ENCODE measurements around the gene RNF130.

The RNF130 gene

GRCh38 chr5:180012316-180012715 lies 59.2 kb downstream of the RNF130 start:
- Histone ChIP-seq H4K20me1 (ENCODE audit: insufficient read depth, low read length) (no peaks in the 10 kb centered on the region), H3K27me3 (ENCODE audit: low read depth, low read length) (peaks cover 36% of the 10 kb centered on the region; the same call in 1 of the 2 replicates), H3K79me2 (ENCODE audit: low read length) (no peaks in the 10 kb centered on the region), H3K27ac (ENCODE audit: low read length) (no peak overlapping the region), H3K4me3 (ENCODE audit: low read length) (no peak overlapping the region), H3K9me3 (ENCODE audit: insufficient read depth, low read length) (no peaks in the 10 kb centered on the region), H3K4me2 (ENCODE audit: low read length) (no peak overlapping the region), H2AFZ (ENCODE audit: low read depth, low read length) (no peak overlapping the region), H3K9ac (ENCODE audit: low read length) (no peak overlapping the region), H3K4me1 (ENCODE audit: low read length) (no peaks in the 10 kb centered on the region), H3K36me3 (replicated peaks; ENCODE audit: low read depth, low read length) (no peaks in the 10 kb centered on the region)
- no peak for TF ChIP-seq EZH2phosphoT487 (IDR thresholded peaks at IDR 0.05; ENCODE audit: low read depth)
- TF ChIP-seq CTCF (IDR thresholded peaks at IDR 0.05; ENCODE audit: low read depth, low read length): no peak

DNA sequence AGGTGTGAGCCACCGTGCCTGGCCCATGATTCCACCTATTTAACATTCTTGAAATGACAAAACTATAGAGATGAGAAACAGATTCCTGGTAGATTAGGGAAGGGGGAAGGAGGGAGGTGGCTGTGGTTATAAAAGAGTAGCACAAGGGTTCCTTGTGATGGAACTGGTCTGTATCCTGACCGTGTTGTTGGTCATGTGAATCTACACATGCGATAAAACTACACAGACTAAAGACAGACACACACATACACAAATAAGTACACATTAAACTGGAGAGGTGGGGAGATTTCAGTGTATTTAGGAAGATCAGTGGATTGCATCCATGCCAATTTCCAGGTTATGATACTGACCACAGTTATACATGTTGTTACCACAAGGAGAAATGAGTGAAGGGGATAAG lies 60.9 kb downstream of the RNF130 start:
- Histone ChIP-seq H3K4me1 (ENCODE audit: low read length) (no peaks in the 10 kb centered on the region), H3K4me2 (ENCODE audit: low read length) (no peak overlapping the region), H3K9me3 (ENCODE audit: insufficient read depth, low read length) (no peaks in the 10 kb centered on the region), H3K36me3 (replicated peaks; ENCODE audit: low read depth, low read length) (no peaks in the 10 kb centered on the region), H3K27me3 (ENCODE audit: low read depth, low read length) (peaks cover 41% of the 10 kb centered on the region; the same call in 1 of the 2 replicates), H4K20me1 (ENCODE audit: insufficient read depth, low read length) (no peaks in the 10 kb centered on the region), H3K79me2 (ENCODE audit: low read length) (no peaks in the 10 kb centered on the region), H2AFZ (ENCODE audit: low read depth, low read length) (no peak overlapping the region), H3K9ac (ENCODE audit: low read length) (no peak overlapping the region), H3K27ac (ENCODE audit: low read length) (no peak overlapping the region), H3K4me3 (ENCODE audit: low read length) (no peak overlapping the region)
- TF ChIP-seq EZH2phosphoT487 (IDR thresholded peaks at IDR 0.05; ENCODE audit: low read depth) (no peak), CTCF (IDR thresholded peaks at IDR 0.05; ENCODE audit: low read depth, low read length) (no peak)

DNA sequence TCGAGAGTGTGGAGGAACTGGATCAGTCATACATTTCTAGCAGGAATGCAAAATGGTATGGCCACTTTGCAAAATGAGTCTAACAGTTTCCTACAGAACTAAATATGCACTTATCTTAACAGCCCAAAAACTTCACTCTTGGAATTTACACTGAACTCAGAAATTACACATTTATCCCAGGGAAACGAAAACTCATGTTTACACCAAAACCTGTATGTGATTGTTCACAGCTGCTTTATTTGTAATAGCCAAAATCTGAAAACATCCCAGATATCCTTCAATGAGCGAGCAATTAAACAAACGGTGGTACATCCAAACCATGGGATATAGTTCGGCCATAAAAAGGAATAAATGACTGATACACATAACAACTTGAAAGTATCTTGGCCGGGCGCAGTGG lies 62.0 kb downstream of the RNF130 start:
- Histone ChIP-seq H3K9me3 (ENCODE audit: insufficient read depth, low read length) (no peaks in the 10 kb centered on the region), H4K20me1 (ENCODE audit: insufficient read depth, low read length) (no peaks in the 10 kb centered on the region), H3K9ac (ENCODE audit: low read length) (no peak overlapping the region), H3K27me3 (ENCODE audit: low read depth, low read length) (peaks cover 45% of the 10 kb centered on the region; the same call in 1 of the 2 replicates), H3K36me3 (replicated peaks; ENCODE audit: low read depth, low read length) (no peaks in the 10 kb centered on the region), H3K4me2 (ENCODE audit: low read length) (no peak overlapping the region), H2AFZ (ENCODE audit: low read depth, low read length) (no peak overlapping the region), H3K27ac (ENCODE audit: low read length) (no peak overlapping the region), H3K4me3 (ENCODE audit: low read length) (no peak overlapping the region), H3K4me1 (ENCODE audit: low read length) (no peaks in the 10 kb centered on the region), H3K79me2 (ENCODE audit: low read length) (no peaks in the 10 kb centered on the region)
- TF ChIP-seq CTCF (IDR thresholded peaks at IDR 0.05; ENCODE audit: low read depth, low read length) (no peak), EZH2phosphoT487 (IDR thresholded peaks at IDR 0.05; ENCODE audit: low read depth) (no peak)

DNA sequence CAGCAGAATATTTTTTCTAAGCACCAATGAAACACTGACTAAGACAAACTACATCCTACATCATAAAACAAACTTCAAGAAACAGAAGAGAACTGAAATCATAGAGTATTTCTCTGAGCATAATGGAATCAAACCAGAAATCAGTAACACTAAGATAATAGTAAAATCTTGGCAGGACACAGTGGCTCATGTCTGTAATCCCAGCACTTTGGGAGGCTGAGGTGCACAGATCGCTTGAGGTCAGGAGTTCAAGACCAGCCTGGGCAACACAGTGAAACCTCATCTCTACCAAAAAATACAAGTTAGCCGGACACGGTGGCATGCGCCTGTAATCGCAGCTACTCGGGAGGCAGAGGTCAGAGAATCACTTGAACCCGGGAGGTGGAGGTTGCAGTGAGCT lies 63.1 kb downstream of the RNF130 start:
- Histone ChIP-seq H3K27me3 (ENCODE audit: low read depth, low read length) (peaks cover 34% of the 10 kb centered on the region; the same call in 1 of the 2 replicates), H3K4me3 (ENCODE audit: low read length) (no peak overlapping the region), H3K36me3 (replicated peaks; ENCODE audit: low read depth, low read length) (no peaks in the 10 kb centered on the region), H3K79me2 (ENCODE audit: low read length) (no peaks in the 10 kb centered on the region), H4K20me1 (ENCODE audit: insufficient read depth, low read length) (no peaks in the 10 kb centered on the region), H2AFZ (ENCODE audit: low read depth, low read length) (no peak overlapping the region), H3K9me3 (ENCODE audit: insufficient read depth, low read length) (no peaks in the 10 kb centered on the region), H3K9ac (ENCODE audit: low read length) (no peak overlapping the region), H3K4me1 (ENCODE audit: low read length) (no peaks in the 10 kb centered on the region), H3K4me2 (ENCODE audit: low read length) (no peak overlapping the region), H3K27ac (ENCODE audit: low read length) (no peak overlapping the region)
- TF ChIP-seq EZH2phosphoT487 (IDR thresholded peaks at IDR 0.05; ENCODE audit: low read depth): no peak
- no peak for TF ChIP-seq CTCF (IDR thresholded peaks at IDR 0.05; ENCODE audit: low read depth, low read length)
